GM18519 (cell line): ENCODE data around the gene NDUFB10.
A peak's percentile ranks its signal among the peaks of the same experiment; 100 is the strongest.

Experiments
- ATAC-seq: cut with Tn5 transposase; IDR thresholded peaks from one replicate; pipeline ENCODE4 v1.9.1; 2021; ENCODE audit warnings: mild to moderate bottlenecking, moderate library complexity; ENCODE audit not compliant: unreplicated experiment, low FRiP score

The NDUFB10 gene

DNA sequence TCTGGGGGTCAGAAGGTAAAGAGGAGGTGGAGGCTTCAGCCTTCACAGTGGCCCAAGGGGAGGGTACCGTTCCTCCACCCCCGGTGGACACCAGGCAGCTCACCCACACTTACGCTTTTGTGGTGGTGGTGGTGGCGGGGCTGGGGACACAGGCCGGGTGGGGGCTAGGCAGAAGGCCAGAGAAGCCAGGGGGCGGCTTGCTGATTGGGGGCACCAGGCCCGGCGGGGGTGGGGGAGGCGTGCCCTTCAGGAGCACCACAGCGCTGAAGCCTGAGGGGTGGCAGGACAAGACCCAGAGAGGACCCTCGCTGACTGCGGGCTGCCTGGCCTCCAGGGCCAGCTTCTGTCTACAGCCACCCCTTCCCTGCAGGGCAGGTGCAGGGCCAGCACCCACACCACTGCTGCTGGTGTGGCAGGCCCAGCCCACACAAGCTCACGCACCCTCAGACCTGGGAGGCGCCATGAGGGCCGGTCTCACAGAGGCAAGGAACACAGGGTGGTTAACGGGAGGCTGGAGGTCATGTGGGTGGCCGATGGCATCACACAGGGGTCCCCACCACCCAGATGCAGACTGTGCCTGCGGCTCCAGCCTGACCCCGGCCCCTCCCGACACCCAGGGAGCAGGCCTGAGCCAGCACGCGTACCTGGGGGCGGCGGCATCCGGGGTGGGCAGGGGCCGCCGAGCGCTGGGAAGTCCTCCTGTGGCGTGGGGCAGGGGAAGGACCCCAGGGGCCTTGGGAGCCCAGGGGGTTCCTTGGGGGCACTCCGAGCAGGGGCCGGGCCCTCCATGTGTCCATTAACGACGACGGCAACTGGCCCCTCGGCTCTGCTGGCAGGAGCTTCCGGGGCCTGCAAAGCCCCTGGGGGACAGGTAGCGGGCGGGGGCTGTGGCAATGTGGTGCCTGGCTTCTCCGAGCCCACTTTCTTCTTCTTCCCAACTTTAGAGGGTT, 39.8 kb downstream of the NDUFB10 start:
- no peak for ATAC-seq

- no peak for ATAC-seq
These were observed 40.7 kb downstream of the NDUFB10 start for GRCh38 chr16:1999866-2000514.

DNA sequence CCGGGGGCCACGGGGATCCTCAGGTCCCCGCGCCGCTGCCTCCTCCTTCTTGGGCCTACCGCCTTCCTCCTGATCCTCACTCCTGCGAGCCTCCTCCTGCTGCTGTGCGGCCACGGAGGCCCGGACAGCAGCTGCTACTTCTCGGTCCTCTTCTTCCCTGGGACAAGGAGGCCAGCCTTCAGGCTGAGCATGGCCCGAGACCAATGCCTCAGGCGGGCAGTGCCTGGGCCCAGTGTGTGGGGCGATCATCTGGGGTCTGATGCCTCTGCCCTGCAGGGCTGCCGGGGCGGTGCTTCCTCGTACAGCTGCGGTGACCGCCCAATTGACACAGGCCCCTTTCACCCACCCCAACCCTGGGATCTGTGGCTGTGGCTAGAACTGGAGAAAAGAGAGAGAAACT, 41.7 kb downstream of the NDUFB10 start:
- no peak for ATAC-seq

GRCh38 chr16:2001456-2002355, 42.4 kb downstream of the NDUFB10 start:
- no peak for ATAC-seq

DNA sequence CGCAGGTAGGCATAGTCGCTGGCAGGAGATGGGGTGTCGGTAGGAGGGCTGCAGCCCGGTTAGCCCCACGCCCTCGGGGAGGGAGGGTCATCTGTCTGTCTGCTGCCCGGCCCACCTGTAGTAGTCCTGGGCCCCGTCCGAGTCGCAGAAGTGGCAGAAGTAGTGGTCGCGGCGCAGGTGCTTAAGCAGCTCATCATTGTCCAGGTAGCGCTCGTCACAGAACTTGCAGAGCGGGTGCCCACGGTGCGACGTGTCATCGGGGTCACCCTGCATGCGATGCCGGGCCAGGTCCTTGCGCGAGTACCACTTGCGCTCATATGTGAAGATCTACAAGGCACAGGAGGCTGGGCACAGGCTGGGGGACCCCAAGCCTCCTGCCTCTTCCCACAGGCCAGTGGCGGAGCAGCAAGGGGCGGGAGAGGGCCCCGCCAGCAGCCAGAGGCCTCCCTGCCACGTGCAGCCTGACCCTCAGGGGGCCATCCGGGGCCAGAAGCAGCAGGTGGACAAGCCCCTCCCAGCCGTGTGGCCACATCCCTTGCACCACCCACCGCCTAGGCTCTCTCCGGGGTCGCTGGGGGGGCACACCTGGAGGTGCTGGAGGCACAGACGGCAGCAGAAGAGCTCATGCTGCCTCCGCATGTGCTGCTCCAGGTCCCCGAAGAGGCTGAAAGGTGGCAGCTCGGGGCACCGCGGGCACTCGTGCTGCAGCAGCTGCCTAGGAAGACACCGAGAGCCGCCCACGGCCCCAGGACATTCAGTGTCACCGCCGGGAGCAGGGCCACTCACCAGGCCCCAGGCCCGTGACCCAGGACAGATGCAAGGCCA, 43.3 kb downstream of the NDUFB10 start:
- ATAC-seq: no peak

GRCh38 chr16:2003231-2003826, 44.0 kb downstream of the NDUFB10 start:
- ATAC-seq: no peak

- ATAC-seq: no peak
These were observed 44.7 kb downstream of the NDUFB10 start for GRCh38 chr16:2003827-2004641.

- ATAC-seq: no peak
These were observed 45.6 kb downstream of the NDUFB10 start for GRCh38 chr16:2004795-2005517.

GRCh38 chr16:2005646-2006045, 46.3 kb downstream of the NDUFB10 start:
- no peak for ATAC-seq

GRCh38 chr16:2006317-2006716, 47.0 kb downstream of the NDUFB10 start:
- no peak for ATAC-seq

DNA sequence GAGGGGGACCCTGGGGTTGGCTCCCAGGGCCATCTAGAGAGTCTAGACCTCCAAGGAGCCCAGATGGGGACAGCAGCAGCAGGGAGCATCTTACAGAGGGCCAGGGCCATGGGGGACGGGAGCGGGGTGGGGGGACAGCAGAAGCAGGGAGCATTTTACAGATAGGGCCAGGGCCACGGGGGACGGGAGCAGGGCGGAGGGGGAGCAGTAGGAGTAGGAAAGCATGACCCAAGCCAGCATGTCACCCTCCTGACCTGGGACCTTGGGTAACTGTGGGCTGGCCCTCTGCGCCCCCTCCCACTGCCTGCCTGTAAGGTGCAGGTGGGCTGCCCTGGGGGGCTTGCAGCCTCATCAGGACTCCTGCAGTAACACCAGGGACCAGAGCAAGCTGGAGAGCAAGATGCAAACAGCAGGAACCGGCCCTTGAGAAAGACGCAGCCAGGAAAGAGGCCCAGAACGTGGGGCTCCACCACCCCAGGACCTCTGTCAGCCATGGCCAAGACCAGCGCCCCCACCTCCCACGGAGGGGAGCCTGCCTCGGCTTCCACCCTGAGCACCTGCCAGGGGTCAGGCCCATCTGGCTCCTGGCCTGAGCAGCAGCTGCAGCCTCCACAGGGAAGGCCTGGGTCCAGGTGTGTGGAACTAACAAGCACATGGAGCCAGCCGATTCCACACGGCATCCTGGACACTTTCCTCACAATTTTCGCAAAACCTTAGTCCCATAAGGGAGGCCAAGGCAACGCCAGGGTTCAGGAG, 47.9 kb downstream of the NDUFB10 start:
- ATAC-seq: no peak

GRCh38 chr16:2008009-2008526, 48.7 kb downstream of the NDUFB10 start:
- no peak for ATAC-seq

GRCh38 chr16:2008631-2009163, 49.4 kb downstream of the NDUFB10 start:
- no peak for ATAC-seq

- peak; percentile 17 for ATAC-seq
These were observed 49.9 kb downstream of the NDUFB10 start for GRCh38 chr16:2009164-2009711.

GRCh38 chr16:2009791-2010510, 50.6 kb downstream of the NDUFB10 start, which contains the start of gene ZNF598:
Gene ZNF598 (minus strand): TSS chr16:2009821.
- peak; percentile 49 for ATAC-seq
